Measurements from ENCODE around the gene CAMTA1.

The CAMTA1 gene

DNA sequence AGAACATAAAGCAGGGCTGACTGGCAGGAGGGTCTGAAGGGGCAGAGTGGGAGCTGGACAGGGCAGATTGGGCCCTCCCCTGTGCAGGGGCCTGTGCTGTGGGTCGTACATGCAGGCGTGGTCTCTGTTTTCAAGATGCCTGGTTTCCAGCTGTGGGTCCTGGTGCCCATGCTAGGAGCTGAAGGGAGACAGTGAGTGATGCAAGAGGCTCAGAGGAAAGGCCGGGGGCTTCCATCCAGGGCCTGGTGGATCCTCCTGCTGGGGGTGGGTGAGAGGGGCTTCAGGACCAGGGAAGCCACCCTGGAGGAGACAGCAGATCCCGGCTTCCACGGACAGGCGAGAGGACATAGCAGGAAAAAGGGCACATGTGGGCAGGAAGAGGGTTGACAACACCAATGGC, 636.8 kb downstream of the CAMTA1 start:
- no peak for DNase-seq (ENCODE audit: low read depth in 2 of 2, low spot score in 1 of 2)

DNA sequence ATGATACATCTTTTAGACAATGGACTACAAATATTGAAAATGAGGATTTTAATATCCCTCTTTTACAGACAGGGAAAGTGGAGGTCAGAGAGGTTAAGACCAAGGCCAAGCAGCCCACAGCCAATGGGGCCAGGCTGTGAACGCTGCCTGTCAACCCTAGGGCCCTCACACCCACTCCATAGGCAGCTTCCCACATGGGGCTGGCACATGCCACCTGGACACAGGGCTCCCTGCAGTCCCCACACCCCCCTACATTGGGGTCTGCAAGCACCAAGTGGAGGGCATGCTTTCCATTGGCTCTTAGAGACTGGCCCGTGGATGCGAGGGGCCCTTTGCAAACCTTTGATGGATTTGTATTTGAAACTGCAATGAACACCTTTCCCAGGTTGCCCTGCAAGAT, 637.3 kb downstream of the CAMTA1 start:
- DNase-seq (ENCODE audit: low read depth in 2 of 2, low spot score in 1 of 2), result no peak

GRCh38 chr1:7422966-7423365, 637.7 kb downstream of the CAMTA1 start:
- DNase-seq (ENCODE audit: low read depth in 2 of 2, low spot score in 1 of 2), result no peak

- no peak for DNase-seq (ENCODE audit: low read depth in 2 of 2, low spot score in 1 of 2)
Observed at GRCh38 chr1:7424352-7424890, 639.2 kb downstream of the CAMTA1 start.

GRCh38 chr1:7425229-7425628, 640.0 kb downstream of the CAMTA1 start:
- no peak for DNase-seq (ENCODE audit: low read depth in 2 of 2, low spot score in 1 of 2)

GRCh38 chr1:7425771-7426170, 640.5 kb downstream of the CAMTA1 start:
- DNase-seq (ENCODE audit: low read depth in 2 of 2, low spot score in 1 of 2), result no peak

GRCh38 chr1:7426780-7427604, 641.7 kb downstream of the CAMTA1 start:
- DNase-seq (ENCODE audit: low read depth in 2 of 2, low spot score in 1 of 2), result no peak

DNA sequence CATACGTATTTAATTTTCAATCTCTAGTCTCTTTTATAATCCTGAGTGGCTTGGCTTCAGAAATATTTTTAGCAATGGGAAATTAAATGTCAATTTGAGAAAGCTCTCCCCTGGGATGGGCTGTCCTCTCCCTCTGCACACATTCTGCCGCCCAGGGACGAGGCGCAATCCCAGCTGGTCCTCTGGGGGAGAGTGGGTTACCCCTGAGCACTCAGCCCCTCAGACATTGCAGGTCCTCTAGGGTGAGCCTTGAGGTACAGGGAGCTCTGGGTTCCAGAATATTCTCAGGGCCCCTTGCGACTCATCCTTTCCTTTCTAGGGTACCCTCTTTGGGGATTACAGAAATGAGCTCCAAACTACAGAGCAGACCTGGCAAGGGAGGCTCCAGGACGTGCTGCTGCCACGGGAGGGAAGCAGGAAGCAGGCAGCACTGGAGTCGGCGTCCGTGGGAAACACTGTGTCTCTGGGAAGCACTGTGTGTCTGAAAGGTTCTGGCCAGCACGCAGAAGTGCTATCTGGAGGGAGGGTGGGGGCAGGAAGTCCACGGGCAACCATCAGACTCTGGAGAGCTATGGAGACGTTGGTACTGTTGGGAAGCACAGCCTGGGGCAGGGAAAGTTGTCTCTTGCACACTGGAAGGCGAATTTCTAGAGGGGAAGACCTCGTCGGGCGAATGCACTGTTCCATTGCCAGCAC, 642.5 kb downstream of the CAMTA1 start:
- DNase-seq (ENCODE audit: low read depth in 2 of 2, low spot score in 1 of 2), result no peak

GRCh38 chr1:7429290-7429689, 644.0 kb downstream of the CAMTA1 start:
- no peak for DNase-seq (ENCODE audit: low read depth in 2 of 2, low spot score in 1 of 2)

DNA sequence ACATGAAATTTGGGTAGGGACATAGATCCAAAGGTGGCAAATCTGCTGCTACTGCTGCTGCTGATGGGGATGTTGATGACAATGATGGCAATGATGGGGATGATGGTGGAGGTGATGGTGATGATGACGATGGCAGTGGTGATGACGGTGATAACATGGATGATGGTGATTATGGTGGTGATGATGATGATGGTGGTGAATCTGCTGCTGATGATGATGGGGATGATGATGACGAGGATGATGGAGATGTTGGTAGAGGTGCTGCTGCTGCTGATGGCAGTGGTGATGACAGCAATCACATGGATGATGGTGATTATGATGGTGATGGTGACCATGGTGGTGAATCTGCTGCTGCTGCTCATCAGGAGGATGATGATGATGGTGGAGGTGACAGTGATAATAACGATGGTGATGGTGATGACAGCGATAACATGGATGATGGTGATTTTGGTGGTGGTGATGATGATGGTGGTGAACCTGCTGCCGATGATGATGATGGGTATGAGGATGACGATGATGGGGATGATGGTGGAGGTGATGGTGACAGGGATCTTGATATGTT, 644.9 kb downstream of the CAMTA1 start:
- DNase-seq (ENCODE audit: low read depth in 2 of 2, low spot score in 1 of 2), result no peak

- DNase-seq (ENCODE audit: low read depth in 2 of 2, low spot score in 1 of 2), result no peak
Observed at GRCh38 chr1:7430691-7431090, 645.4 kb downstream of the CAMTA1 start.

- DNase-seq (ENCODE audit: low read depth in 2 of 2, low spot score in 1 of 2), result no peak
Observed at GRCh38 chr1:7432102-7432899, 647.0 kb downstream of the CAMTA1 start.

DNA sequence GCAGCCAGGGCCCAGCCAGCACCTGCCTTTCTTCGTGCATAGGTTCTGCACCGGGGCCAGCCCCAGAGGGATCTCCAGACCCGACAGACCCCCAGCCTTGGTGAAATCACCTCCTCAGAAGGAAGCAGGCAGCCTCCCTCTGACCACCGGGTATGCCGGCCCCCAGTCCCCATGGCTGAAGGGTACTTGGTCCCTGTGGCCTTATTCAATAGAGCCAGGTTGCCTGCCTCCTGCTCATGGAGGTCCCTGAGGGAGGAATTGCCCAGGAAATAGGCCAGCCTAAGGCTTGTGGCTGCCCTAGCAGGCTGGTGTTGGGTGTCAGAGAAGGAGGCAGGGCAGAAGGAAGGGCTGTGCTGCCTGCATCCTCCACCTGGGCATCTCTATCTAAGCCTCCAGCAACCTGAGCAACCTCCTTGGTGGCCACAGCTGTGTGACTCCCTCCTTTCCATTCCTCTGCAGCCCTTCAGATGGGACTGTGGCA, 647.7 kb downstream of the CAMTA1 start:
- no peak for DNase-seq (ENCODE audit: low read depth in 2 of 2, low spot score in 1 of 2)

GRCh38 chr1:7434566-7434965, 649.3 kb downstream of the CAMTA1 start:
- DNase-seq (ENCODE audit: low read depth in 2 of 2, low spot score in 1 of 2), result no peak

- no peak for DNase-seq (ENCODE audit: low read depth in 2 of 2, low spot score in 1 of 2)
Observed at GRCh38 chr1:7435276-7436055, 650.2 kb downstream of the CAMTA1 start.

DNA sequence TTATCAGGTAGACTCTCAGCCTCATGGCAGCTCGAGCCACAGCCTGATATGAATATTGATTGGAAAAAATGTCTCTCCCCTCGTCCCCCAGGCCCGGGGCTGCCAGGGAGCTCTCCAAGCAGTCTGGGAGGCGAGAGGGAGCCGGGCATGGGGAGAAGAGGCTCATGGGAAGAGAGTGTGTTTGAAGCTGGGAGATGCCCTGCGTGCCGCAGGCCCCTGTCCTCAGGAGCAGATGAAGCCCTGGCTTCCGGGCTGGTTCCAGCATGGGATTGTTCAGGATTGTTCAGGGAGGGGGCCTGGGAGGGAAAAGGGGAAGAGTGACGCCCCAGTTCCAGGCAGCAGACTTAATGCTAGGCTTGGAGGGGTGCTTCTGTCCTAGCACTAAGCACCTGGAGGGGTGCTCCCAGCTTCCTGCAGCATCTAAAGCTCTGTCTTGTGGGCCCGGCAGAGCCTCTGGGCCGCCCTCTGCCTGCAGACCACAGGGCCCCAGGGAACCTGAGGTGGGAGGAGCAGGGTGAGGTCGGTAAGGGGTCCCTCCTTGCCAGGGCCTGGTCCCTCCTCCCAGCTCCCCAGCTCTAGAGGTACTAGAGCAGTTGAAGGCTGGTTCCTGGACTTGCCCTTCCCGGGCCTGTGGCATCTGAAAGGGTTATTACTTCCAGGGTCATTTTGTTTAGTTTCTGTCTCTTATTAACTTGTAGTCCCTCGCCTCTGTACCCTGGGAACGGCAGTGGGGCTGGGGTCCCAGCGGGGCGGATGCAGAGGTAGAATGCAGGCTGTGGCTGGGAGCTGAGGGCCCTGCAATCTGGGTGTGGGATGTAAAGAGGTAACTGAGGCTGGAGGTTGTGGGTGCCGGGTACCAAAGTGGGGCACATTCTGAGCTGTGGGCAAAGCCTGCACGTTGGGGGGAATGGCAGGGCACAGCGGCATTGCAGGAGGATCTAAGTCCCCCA, 651.1 kb downstream of the CAMTA1 start:
- no peak for DNase-seq (ENCODE audit: low read depth in 2 of 2, low spot score in 1 of 2)

DNA sequence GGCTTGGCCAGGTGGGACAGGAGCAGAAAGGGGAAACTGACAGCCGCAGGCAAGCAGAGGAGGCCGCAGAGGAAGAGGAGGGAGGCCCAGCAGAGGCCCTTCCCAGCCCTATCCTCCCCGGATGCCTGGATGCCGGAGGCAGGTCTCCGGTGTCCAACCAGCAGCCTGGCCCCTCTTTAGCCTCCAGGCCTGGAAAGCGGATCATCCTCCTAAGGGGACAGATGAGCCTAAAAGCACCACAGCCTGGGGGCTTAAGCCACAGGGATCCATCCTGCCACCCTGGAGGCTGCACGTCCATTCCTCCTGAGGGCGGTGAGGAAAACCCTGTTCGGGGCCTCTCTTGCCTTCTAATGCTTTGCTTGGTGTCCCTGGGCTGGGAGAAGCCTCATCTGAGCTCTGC, 651.8 kb downstream of the CAMTA1 start:
- DNase-seq (ENCODE audit: low read depth in 2 of 2, low spot score in 1 of 2), result no peak

DNA sequence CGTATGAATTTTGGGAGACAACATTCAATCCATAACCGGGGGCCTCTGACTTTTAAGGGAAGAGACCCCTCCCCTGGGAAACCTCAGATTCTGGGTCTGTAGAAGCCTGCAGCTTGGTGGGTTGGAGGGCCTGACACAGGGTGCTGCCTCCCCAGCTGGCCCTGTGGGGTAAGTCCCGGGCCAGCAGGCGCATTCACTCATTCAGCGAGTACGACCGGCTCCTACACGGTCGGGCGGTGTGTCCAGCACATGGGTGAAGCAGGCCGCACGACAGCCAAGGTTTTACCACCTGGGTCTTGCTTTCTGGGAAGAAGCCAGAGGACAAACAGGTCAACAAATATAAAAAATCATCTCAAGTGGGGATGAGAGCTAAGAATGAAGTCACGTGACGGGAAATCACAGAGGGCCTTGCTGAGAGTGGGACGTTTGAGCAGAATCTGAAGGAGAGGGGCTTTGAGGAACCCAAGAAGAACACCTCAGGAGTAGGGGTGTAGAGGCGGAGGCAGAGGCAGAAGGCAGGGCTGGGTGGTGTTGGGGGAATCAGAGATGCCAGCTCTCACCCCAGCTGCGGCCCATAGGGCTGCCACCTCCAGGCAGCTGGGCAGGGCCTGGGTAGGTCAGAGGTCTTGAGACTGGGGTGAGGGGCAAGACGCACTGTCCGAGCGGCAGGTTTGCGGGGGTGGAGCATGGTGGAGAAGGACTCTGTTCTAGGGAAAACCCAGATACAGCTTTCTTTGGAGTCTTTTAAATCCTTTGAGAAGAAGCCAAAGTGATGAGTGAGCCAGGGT, 652.5 kb downstream of the CAMTA1 start:
- DNase-seq (ENCODE audit: low read depth in 2 of 2, low spot score in 1 of 2), result no peak

Measured in stimulated activated CD8-positive, alpha-beta memory T cell treated with anti-CD3 and anti-CD28 coated beads, Interleukin-4, amount 100 ng/mL, for 4 hours (primary cell).